ENCODE data around the gene RWDD4.

The RWDD4 gene

DNA sequence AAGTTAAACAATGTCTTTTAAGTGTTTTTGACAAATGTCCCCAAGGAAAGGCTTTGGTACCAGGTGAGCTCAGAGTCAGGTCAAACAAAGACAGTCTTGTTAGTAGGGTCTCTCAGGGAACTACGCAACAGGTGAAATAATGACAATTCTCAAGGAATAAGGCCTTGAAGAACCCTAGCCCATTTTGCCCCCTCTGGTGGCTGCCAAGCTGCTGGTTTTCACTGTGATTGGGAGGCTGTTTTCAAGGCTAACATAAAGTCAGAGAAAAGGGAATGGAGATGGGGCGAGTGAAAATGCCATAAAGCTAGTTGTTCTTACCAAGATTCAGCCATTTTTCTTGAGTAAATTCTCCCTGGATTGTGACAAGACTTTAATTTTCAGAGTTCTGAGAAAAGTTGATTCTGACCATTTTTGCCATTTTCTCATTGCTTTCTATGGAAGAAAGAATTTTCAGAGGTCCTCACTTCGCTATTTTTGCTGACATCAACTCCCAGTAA is 58.7 kb downstream of the RWDD4 start:
- peak; percentile 32 for DNase-seq (ENCODE audit: low spot score)

GRCh38 chr4:183599690-183600089 is 59.3 kb downstream of the RWDD4 start:
- DNase-seq (ENCODE audit: low spot score), result no peak

DNA sequence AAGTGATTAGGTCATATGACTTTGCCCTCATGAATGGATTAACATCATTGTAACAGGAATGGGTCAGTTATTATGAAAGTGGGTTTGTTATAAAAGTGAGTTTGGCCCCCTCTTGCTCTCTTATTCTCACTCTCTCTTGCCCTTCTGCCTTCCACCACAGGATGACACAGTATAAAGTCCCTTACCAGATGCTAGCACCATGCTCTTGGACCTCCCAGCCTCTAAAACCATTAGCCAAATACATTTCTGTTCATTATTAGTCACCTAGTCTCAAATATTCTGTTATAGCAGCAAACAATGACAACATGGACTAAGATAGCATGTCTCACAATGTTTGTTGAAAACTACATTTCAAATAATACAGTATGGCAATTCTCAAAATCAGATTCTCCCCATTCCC is 59.7 kb downstream of the RWDD4 start:
- DNase-seq (ENCODE audit: low spot score), result no peak

DNA sequence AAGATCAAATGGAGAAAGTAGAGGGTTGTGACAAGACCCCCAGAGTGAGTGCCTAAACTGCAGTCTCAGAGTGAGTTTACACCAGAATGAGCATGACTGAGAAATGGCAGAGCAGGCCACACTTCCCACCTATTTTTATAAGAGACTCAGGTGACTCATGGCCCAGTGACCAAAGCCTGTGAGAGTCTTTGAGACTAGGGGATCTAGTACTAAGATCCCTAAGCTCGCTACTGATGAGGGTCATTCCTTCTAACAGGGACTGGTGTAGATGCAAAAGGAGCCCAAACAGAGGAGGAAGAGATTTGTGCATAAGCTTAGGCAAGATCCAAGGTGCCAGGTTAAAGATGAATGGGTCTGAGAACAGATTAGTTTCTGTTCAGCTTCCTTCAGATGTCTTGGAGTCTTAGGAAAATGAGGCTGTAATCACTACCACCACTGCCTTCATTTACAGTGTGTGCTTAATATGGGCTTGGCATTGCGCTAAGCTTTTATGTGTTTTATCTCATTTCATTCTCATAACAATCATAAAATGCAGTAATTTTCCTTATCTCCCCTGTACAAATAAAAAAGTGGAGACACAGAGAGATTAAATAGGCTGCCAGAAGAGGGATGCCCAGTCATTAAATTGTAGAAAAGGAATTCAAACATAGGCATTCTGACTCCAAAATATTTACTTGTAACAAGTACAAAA is 62.8 kb downstream of the RWDD4 start:
- DNase-seq (ENCODE audit: low spot score), result no peak

DNA sequence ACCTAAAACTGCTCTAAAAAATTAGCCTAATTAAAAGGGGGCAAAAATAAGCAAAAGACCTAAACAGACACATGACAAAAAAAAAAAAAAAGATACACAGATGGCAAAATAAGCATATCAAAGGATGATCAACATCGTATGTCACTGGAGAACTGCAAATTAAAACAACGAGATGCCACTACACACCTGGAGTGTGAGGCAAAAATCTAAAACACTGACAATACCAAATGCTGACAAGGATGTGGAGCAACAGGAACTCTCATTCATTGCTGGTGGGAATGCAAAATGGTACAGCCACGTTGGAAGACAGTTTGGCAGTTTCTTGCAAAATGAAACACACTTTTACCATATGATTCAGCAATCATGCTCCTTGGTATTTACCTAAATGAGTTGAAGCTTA is 64.2 kb downstream of the RWDD4 start:
- DNase-seq (ENCODE audit: low spot score), result no peak

GRCh38 chr4:183591301-183591700 is 67.7 kb downstream of the RWDD4 start:
- DNase-seq (ENCODE audit: low spot score), result no peak
